OCI-LY3 (cell line): ENCODE results near the gene AP2A2.

Source experiments
- CTCF ChIP-seq: fragments of 200-600, 300-600 bp; sonication (generic); IDR thresholded peaks from 2 replicates; pipeline ENCODE4 v1.5.1; 2014; ENCODE audit warnings: antibody characterized with exemption, low read length, low read depth
- EZH2phosphoT487 ChIP-seq: fragments of 200-600 bp; shearing (Covaris generic); IDR thresholded peaks from 2 replicates; pipeline ENCODE4 v1.6.1; 2018; ENCODE audit warnings: antibody characterized with exemption, mixed run types, low read depth

- TF ChIP-seq CTCF: peak; percentile 53
- no peak for TF ChIP-seq EZH2phosphoT487
Measured at GRCh38 chr11:925496-926301, at the start of gene AP2A2.
